ENCODE data around the gene PIGW.

- TF ChIP-seq POLR2A (IDR thresholded peaks at IDR 0.05), result no peak
- TF ChIP-seq, protein P1, sequence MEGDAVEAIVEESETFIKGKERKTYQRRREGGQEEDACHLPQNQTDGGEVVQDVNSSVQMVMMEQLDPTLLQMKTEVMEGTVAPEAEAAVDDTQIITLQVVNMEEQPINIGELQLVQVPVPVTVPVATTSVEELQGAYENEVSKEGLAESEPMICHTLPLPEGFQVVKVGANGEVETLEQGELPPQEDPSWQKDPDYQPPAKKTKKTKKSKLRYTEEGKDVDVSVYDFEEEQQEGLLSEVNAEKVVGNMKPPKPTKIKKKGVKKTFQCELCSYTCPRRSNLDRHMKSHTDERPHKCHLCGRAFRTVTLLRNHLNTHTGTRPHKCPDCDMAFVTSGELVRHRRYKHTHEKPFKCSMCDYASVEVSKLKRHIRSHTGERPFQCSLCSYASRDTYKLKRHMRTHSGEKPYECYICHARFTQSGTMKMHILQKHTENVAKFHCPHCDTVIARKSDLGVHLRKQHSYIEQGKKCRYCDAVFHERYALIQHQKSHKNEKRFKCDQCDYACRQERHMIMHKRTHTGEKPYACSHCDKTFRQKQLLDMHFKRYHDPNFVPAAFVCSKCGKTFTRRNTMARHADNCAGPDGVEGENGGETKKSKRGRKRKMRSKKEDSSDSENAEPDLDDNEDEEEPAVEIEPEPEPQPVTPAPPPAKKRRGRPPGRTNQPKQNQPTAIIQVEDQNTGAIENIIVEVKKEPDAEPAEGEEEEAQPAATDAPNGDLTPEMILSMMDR (IDR thresholded peaks at IDR 0.05 in 4 of 5, conservative IDR thresholded peaks at IDR 0.05 in 1 of 5), result no peak
These were observed 49.0 kb upstream of the PIGW start for GRCh38 chr17:36485805-36486203.

All from gastrocnemius medialis (tissue), 4 donors.